ENCODE results near the gene NTN1. TPM values are rescaled to one million over a fixed set of nuclear protein-coding genes. Genes with fewer than 3 reads are reported as not detected.

NTN1 gene
- total and polyA plus RNA-seq, 12 donors = 3.0 to 38.7 (median 15.8) TPM

DNA sequence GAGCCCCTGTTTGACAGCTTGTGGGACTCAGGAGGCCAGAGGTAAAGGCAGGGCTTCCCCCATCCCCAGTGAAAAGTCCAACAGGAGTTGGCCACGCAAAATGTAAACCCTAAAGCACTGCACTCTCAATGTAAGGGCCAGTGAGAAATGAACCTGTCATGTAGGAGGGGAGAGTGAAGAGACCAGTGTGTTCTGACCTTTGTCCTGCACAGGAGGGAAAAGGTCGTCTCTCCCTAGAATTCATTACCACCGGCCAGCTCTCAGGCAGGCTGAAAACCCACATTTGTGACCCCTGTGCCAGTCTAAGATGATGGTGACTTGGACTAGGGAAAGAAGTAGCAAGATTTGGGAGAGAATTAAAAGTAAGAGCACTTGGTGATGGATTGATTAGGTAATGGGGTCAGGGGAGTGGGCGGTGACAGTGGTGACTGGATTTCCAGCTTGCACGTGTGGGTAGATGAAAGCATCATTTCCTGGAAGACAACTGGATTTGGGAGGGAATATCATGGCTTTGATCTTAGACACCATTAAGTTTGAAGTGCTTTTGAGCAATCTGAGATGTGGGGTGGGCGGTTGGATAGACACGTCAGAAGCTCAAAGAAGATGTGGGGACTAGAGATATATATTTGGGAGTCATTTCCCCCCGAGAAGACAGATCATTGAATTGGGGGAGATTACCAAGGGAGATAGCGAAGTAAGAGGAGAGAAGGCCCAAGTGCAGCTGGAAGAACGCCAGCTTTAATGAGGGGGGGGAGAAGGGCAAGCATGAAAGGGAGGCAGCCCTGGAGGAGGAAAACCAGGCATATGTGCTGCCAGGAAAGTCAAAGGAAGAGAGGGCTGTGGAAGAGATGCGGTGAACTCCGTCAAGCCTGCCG, 119.5 kb downstream of the NTN1 start:
- ATAC-seq (no peak), DNase-seq (no peak)
- TF ChIP-seq, protein P1, sequence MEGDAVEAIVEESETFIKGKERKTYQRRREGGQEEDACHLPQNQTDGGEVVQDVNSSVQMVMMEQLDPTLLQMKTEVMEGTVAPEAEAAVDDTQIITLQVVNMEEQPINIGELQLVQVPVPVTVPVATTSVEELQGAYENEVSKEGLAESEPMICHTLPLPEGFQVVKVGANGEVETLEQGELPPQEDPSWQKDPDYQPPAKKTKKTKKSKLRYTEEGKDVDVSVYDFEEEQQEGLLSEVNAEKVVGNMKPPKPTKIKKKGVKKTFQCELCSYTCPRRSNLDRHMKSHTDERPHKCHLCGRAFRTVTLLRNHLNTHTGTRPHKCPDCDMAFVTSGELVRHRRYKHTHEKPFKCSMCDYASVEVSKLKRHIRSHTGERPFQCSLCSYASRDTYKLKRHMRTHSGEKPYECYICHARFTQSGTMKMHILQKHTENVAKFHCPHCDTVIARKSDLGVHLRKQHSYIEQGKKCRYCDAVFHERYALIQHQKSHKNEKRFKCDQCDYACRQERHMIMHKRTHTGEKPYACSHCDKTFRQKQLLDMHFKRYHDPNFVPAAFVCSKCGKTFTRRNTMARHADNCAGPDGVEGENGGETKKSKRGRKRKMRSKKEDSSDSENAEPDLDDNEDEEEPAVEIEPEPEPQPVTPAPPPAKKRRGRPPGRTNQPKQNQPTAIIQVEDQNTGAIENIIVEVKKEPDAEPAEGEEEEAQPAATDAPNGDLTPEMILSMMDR (IDR thresholded peaks at IDR 0.05) = no peak
- no peak overlapping the region for H3K27ac ChIP-seq
- intact Hi-C loops (cut with DNase I) = loop anchor here in 1 of 10 donors (5.0 kb wide), 1 partner anchor 38 kb away; no protein-coding TSS in a partner anchor
- H3K27me3 ChIP-seq = no peaks in the 10 kb centered on the region
- WGBS, 2 donors = 71 to 76% methylated on average over 13 of the region's 13 CpGs
- H3K9me3 ChIP-seq = no peaks in the 10 kb centered on the region
- no peak overlapping the region for H3K4me3 ChIP-seq
- no peaks in the 10 kb centered on the region for H3K36me3 ChIP-seq
- peaks cover 0 to 11% (median 0%) of the 10 kb centered on the region in 9 donors for H3K4me1 ChIP-seq

DNA sequence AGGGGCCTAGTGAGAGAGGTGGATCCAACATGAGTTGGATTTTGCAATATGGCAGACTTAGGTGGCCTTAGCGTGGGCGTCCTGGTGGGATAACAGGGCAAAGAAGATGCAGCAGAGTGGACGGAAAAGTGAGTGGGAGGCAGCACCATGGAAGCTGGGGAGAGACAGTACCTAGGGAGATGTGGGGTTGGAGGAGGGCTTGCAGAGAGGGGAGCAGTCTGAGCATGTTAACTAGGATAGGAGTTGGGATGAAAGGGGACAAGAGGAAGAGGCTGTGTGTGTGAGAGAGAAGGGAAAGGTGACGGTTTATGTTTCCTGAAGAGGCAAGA, 120.1 kb downstream of the NTN1 start:
- no peak for DNase-seq
- intact Hi-C loops (cut with DNase I) = loop anchor here in 1 of 10 donors (5.0 kb wide), 1 partner anchor 39 kb away; no protein-coding TSS in a partner anchor
- no peaks in the 10 kb centered on the region for H3K9me3 ChIP-seq
- H3K36me3 ChIP-seq = no peaks in the 10 kb centered on the region
- H3K4me1 ChIP-seq = peaks cover 0 to 11% (median 0%) of the 10 kb centered on the region in 9 donors
- no peak overlapping the region for H3K27ac ChIP-seq
- no peak overlapping the region for H3K4me3 ChIP-seq
- ATAC-seq = no peak
- WGBS, 2 donors = 84 to 86% methylated on average over 4 of the region's 4 CpGs
- no peaks in the 10 kb centered on the region for H3K27me3 ChIP-seq
- TF ChIP-seq, protein P1 (IDR thresholded peaks at IDR 0.05) = no peak

DNA sequence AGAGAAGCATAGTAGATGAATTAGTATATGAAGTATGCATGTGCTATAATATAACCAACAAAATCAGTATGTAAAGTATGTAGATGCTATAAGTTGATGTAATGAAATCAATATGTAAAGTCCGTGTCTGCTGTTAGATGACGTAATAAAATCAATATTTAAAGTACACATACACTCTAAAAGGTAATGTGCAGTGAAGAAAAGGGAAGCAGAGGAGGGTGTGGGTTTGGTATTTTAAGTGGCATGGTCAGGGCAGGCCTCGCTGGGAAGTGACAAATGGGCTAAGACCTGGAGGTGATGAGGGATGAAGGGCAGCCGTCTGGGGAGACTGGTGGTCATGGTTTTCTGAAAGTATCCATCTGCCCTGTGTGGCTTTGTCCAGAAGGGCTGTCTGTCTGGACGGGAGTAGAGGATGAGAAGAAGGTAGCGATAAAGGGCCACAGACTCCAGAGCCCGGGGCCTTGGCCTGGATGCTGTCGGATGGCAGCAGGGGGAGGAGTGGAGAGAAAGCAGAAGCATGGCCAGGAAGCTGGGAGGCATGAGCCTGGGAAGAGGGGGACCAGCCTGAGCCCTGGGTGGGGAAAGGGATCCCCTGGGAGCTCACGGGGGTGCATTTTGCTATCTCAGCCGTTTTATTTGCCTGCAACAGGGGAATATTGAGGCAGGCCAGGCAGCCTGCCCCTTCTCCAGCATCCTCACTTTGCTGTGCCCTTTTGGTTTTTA, 121.6 kb downstream of the NTN1 start:
- intact Hi-C loops (cut with DNase I) = loop anchor here in 1 of 10 donors (5.0 kb wide), 1 partner anchor 41 kb away; no protein-coding TSS in a partner anchor
- DNase-seq = no peak
- ATAC-seq = peak in 2 of 8 donors; percentile 12 to 30
- Histone ChIP-seq H3K27ac (no peak overlapping the region), H3K4me1 (peaks cover 0 to 9% (median 0%) of the 10 kb centered on the region in 9 donors), H3K4me3 (no peak overlapping the region), H3K36me3 (no peaks in the 10 kb centered on the region), H3K9me3 (no peaks in the 10 kb centered on the region), H3K27me3 (peaks cover 0 to 7% (median 0%) of the 10 kb centered on the region in 7 donors)
- 46 to 60% methylated on average over 10 of the region's 10 CpGs for WGBS, 2 donors
- TF ChIP-seq, protein P1 (IDR thresholded peaks at IDR 0.05) = no peak

DNA sequence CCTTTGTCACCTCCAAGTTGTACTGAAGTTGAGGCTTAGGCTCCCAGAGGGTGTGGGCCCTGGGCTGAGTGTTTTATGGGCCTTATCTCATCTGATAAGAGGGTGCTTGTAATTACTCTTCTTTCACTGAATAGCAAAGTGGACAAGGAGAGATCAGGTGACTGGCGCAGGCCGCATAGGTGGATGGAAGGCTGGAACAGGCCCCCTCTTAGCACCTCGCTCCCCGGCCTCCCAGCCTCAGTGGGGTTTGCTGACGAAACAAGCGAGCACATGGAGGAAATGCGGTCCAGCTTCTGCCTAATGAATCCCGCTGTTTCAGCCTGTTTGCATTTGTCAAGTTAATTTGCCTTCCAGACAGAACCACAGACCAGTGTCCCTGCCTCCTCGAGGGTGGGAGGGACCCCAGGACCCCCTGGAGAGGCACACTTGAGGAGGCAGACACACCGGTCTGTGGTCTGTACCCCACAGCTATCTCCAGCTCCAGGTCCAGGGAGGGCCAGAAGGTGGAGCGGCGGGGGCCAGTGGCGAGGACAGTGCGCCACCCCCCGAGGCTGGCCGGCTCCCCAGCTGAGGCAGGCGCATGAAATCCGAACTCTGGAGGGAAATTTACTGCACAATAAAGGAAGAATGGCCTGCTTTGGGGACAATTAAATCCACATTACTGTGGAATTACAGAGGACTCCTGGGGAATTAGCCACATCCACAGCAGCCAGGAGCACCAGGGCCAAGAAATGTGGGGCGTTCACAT, 123.4 kb downstream of the NTN1 start:
- no peak for DNase-seq
- no peaks in the 10 kb centered on the region for H3K9me3 ChIP-seq
- no peak for ATAC-seq
- WGBS, 2 donors = 86 to 89% methylated on average over 19 of the region's 19 CpGs
- H3K36me3 ChIP-seq = no peaks in the 10 kb centered on the region
- H3K27me3 ChIP-seq = peaks cover 0 to 12% (median 0%) of the 10 kb centered on the region in 7 donors
- TF ChIP-seq, protein P1 (IDR thresholded peaks at IDR 0.05) = no peak
- no peak overlapping the region for H3K4me3 ChIP-seq
- no peak overlapping the region for H3K27ac ChIP-seq
- H3K4me1 ChIP-seq = peaks cover 0 to 5% (median 0%) of the 10 kb centered on the region in 9 donors
- intact Hi-C loops (cut with DNase I) = loop anchor here in 1 of 10 donors (5.0 kb wide), 1 partner anchor 42 kb away; no protein-coding TSS in a partner anchor

All from heart right ventricle (tissue), 16 donors.